CD4-positive, alpha-beta T cell treated with Interleukin-12 subunit alpha and Interleukin-12 subunit beta, for 1 hour (primary cell): ENCODE data around the gene SPINK2.

ENCODE experiments used
- DNase-seq: peaks from one replicate; pipeline ENCODE4 v3.0.0-alpha.2; 2020

Gene SPINK2, protein sequence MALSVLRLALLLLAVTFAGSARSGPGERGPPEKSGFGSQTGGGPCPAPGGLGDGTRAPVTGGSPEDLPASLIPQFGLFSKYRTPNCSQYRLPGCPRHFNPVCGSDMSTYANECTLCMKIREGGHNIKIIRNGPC

DNA sequence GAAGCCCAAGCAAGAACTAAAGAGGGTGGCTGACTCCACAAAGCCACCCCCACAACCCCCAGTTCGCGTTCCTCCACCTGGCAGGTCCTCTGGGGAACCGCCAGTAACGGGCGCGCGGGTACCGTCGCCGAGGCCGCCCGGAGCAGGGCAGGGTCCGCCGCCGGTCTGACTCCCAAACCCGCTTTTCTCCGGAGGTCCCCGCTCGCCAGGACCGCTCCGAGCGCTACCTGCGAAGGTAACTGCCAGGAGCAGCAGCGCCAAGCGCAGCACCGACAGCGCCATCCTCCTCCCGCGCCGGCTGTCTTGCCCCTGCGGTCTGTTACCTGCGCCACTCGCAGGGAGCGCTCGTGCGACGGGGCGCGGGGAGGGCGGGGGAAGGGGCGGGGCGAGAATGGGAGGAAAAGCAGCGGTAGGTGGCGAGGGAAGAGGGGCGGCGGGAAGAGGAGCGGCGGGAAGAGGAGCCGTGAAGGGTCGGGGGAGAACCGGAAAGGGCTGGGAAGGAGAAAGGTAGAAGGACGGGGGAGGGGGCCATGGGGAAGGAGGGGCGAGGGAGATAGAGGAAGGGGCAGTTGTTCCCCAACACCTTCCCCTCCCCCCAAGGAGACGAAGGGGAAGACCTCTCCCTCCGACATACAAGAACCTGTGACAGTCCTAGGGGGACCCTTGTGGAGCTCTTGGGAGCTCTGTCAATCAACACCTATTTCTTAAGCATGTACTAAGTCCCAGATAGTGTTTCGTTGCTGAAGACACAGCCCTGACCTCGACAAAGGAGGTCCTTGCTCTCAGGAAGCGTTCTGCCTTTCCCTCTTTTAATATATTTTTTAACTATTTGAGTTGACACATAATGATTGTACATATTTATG is at the start of gene SPINK2:
Gene SPINK2, minus strand, starts transcription at position 321 of the 863 bp plus-strand sequence. Its CDS starts 39 bp downstream, at position 282.
- peak; percentile 70 for DNase-seq

DNA sequence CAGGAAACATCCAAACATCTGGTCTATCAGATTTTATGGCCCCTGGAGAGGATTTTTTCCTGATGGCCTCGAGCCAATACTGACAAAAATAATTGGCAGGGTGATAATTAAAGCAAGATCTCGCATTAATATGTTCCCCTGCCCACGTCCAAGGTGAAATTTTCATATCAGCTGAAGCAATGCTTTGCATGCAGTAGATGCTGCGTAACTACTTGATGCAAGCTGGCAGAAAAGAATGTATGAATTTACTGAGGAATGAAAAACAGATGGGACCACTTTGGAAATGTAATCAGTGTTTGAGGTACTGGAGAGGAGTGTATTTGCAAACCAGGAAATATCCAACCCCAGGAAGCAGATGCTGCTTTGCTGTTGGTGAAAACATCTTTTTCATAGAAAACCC is 49.4 kb upstream of the SPINK2 start:
- DNase-seq = no peak

DNA sequence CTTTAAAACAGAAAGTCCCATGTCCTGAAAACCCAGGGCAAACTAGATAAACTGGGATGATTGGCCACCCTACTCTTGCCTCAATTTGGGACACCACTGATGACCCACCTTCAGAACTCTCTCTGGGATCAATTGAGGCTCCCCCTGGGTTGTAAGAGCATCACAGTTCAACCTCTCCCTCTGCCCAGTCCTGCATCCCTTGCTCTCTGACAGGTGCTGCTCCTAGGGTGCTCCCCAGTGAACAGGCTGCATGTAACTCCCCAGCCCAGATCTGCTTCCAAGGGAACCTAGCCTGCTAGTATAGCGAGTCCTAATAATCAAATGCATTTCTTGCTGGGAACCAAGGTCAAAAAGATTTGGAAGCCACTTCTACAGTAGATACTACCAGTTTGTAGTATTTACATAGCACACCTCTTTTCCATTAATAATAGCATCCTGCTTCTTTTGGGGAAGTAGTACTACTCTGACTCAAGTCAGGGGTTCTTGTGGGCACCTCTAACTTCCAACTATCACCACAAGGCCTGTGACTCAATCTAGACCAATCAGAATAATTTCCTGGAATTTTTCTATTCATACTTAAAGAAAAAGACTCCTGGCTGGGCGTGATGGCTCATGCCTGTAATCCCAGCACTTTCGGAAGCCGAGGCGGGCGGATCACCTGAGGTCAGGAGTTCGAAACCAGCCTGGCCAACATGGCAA is 42.1 kb upstream of the SPINK2 start:
- DNase-seq = no peak

DNA sequence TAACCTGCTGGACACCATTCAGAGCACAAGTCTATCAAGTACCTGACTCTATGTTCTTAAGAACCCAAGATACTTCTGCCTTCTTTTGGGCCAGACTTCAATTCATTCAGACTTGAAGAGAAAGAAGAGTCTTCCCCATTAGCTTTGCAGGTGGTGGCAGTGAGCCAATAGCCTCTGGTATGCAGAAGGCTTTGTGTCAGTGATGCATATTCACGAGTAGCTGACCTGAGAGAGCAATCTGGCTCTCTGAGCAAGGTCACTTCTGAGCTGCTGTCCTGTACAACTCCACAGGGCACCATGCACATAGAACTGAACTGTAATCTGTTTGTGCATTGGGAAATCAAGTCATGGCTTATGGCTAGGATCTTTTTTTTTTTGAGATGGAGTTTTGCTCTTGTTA is 39.9 kb upstream of the SPINK2 start:
- DNase-seq = no peak

DNA sequence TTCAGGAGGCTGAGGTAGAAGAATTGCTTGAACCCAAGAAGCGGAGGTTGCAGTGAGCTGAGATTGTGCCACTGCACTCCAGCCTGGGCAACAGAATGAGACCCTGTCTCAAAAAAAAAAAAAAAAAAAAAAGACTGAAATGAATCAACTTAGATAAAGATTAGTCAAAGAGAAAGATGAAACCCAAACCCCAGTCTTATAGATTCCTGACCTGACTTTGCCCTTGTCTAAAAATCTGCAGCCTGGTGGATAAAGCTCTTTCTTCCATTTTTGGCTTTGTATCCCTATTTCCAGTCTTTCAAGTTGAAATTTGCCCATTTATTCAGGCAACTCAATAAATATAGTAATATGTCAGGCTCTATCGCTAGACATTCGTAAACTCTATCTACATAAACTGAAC is 39.3 kb upstream of the SPINK2 start:
- no peak for DNase-seq

DNA sequence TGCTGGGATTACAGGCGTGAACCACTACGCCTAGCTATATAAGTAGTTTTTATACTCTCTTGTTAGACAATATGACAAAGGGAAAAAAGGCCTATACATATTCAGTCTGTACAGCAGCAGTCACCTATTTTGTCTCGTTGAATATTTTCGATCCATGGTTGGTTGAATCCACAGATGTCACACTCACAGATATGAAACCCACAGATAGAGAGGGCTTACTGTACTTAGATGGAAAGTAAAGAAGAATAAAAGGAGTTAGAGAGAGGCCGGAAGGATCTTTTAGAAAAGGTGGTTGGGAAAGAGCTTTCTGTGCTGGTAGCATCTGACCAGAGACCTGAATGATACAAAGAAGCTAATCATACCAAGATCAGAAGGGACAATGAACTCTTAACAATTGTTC is 38.3 kb upstream of the SPINK2 start:
- no peak for DNase-seq

DNA sequence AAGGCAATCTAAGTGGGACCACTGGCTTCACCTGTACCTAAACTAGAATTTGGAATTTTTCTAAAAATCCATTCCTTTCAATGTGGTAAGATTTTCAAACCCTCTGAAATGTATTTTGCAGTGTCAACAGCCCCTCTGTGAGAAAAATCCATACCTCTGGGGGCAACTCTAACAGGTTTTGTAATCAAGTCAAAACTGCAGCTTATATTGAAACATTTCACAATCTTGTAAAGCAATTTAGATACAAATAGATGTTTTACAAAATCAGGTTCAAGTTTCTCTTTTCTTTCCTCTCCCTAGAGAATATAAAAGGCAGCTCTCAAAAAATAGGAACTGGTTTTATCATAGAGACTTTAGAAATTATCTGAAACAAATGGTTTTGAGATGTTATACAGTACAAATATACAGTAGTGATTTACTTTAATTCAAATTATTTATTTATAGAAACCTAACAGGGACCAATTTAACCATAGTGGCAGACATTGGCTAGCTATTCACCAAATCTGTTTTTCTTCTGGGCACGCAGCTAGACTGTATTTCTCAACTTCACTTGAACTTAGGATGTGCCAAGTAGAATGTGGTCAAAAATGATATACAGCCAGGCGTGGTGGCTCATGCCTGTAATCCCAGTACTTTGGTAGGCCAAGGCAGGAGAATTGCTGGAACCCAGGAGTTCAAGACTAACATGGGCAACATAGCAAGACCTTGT is 36.3 kb upstream of the SPINK2 start:
- DNase-seq = no peak

DNA sequence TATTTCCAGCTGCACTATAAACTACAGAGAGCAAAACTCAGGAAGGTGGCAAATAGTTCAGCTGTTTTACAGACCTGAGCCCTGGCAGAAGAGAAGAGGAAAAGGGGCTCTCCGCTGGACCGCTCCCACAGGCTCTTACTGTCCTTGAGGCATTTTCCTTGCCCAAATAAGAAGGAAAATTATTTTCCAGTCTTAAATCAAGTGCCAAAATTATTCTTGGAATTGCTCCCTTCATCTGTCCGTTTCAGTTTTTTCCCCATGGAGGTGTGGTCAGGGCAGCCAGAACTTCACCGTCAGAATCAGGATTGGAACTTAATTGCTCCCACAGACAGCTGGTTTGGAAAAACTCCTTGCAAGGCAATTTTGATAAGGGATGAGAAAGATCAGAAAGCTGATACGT is 35.2 kb upstream of the SPINK2 start:
- no peak for DNase-seq

DNA sequence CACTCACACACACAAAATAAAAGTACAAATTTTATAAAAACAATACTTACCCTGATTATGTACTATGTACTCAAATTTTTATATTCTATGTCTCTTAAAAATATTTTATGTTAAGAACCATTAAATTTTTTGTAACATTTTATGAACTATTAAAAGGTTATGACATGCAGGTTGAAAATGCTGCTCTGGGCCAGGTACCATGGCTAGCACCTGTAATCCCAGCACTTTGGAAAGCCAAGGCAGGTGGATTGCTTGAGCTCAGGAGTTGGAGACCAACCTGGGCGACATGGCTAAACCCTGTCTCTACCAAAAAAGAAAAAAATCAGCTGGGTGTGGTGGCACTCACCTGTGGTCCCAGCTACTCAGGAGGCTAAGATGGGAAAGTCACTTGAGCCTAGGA is 29.4 kb upstream of the SPINK2 start:
- DNase-seq = no peak

DNA sequence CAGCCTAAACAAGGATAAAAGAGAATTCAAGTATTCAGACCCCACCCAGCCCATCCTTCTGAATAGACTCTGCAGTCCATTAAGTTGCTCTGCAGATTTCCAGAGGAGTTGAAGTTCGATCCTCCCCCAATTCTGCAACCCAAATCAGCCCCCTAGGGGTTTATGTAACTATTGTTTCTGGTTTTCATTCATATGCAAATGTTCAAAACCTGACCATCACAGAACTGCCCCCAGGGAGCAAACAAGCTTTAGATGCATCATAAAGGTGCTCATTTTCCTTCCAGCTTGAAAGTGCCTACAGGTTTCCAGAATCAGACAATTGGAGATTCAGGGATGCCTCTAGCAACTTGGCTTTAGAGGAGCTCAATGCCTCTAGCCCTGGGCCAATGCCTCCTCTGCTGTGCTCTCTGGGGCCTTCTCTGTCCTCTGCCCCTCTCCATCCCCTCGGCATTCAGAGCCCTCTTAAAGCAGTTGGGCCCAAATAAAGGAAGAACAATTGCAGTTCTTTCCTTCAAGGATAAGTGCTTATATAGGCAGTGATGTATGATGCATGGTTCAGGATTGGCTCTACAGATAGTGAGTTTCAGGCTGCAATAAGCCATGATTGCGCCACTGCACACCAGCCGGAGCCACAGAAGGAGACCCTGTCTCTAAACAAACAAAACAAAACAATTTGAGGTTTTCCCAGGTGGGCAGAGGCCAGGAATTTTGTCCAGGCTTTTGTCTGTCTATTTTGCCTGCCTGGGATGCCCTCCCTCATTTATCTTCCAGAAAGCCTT is 23.5 kb upstream of the SPINK2 start:
- DNase-seq = no peak

DNA sequence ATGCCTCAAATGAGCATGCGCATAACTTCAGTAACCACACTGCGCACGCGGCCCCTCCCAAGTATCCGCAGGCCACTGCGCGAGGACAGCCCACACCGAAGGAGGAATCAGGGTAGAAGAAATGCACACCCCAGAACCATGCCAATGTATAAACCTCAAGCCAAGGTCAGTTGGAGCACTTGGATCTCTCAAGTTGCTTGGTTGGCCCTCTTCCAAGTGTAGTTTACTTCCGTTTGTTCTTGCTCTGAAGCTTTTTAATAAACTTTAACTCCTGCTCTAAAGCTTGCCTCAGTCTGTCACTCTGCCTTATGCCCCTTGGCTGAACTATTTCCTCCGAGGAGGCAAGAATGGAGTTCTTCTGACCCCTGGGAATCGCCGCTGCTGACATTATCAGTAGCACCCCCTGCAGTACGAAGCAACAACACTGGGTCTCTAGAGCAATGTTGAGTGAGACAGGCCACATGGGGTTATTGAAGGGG is 22.0 kb upstream of the SPINK2 start:
- no peak for DNase-seq

DNA sequence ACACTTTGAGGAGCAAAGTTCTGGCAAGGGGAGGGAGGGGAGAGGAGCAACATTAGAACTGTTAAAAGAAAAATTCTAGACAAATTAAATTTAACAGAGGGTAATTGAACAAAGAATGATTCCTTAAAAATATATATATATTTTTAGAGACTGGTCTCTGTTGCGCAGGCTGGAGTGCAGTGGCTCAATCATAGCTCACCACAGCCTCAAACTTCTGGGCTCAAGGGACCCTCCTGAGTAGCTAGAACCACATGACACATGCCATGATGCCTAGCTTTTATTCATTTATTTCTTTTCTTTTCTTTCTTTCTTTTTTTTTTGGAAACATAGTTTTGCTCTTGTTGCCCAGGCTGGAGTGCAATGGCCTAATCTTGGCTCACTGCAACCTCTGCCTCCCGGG is 19.1 kb upstream of the SPINK2 start:
- no peak for DNase-seq

DNA sequence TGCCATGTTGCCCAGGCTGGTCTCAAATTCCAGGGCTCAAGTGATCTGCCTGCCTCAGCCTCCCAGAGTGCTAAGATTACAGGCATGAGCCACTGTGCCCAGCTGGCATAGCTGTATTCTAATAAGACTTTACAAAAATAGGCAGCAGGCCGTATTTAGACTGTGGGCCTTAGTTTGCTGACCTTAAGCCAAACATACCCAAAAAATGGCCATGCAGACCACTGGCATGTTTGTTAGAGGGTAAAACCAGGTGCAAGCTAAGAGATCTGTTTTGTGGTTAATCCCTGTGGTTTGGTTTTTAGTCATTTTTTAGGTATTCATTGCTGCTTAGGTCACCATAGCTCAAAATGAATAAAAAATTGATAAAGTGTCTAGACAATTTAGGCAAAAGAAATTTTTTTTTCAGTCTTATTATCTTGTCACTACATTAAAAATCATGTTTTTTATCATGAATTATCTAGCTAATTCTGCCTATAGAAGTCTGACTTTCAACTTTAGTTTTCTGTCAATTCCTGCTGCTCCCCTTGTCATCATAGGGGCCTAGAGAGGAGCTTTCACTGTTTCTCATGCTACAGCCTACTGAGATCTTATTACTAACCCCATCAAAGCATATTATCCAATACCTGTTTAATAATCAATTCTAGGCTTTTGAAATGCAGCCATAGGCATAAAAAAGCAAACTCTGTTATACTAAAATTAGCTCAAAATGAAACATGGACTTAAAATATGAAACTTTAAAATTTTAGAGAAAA is 7.5 kb upstream of the SPINK2 start:
- DNase-seq = no peak

DNA sequence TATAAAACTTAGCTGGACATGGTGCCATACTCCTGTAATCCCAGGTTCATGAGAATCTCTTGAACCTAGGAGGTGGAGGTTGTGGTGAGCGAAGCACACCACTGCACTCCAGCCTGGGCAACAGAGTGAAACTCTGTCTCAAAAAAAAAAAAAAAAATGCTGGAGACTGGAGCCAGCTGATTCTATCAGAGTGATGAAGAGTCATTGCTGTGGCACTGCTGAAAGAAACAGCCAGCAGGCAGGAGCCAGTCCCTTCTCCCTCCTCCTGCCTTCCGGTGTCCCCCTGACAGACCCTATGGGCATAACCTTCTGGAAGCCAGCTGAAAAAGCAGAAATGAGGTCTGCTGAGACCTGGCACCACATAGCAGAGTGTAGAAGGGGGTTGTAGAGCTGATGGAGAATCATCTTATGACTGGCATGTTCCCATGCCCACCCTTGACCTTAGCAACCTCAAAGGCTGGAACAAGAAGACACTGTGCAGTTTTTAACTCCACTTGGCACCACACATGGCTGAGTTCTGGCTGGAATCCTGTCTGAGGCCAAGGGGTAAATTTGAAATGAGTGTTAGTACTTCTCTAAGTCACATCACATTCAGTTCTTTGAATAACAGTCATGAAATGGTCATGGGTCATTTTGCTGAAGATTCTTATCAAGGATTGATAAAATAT is 2.6 kb upstream of the SPINK2 start:
- DNase-seq = no peak

DNA sequence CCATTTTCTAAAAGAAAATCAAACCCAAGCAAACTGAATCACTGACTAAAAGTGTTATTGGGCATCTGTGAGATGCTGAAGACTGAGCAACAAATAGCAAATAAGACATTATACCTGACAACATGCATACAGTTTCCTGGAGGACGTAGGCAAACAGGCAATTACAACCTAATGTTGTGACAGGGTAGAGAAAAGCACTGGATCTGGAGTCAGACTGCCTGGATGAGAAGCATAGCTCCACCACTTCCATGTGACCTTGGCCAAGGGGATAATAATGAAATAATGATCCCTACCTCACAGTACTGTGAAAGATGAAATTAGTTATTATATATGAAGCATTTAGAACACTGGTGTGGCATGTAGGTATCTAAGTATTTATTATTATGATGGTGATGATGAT is 2.7 kb downstream of the SPINK2 start:
- no peak for DNase-seq

DNA sequence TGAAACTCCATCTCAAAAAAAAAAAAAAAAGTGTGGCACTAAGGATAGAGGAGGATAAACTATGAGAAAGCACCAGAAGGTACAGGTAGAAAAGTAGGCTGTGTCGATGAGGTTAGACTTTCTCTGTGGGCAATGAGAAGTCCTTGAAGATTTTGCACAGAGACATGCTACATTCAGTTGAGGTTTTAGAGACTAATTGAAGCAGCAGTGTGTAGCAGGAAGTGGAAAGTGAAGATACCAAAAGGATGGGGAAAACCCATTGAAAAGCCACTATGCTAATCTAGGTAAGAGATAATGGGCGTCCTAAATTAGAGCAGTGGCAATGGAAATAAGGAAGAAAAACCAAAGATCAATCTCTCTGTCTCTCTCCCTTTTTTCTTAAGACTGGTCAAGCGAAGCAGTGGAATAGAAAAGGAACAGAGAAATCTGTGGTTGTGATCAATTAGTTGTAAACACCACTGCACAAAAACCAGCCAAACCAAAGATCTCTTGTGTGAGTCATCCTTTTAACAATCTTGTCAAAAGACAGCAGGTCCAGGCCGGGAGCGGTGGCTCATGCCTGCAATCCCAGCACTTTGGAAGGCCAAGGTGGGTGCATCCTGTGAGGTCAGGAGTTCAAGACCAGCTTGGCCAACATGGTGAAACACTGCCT is 3.5 kb downstream of the SPINK2 start:
- DNase-seq = peak; percentile 24

DNA sequence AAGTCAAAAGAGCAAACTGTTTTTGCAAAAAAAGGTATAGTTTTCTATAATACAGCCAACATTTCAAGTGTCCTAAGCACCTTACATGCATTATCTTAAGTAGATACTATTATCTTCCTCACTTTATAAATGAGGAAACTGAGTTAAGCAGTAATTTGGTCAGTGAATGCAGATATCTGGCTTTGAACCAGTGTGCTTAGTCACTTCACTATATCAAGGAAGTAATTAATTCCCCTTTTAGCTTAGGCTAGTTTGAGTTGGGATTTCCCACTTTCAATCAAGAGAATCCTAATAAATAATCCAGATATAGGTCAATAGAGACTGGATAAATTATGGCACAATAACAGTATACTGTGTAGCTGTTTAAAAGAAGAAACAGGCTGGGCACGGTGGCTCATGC is 14.8 kb downstream of the SPINK2 start:
- DNase-seq = no peak

DNA sequence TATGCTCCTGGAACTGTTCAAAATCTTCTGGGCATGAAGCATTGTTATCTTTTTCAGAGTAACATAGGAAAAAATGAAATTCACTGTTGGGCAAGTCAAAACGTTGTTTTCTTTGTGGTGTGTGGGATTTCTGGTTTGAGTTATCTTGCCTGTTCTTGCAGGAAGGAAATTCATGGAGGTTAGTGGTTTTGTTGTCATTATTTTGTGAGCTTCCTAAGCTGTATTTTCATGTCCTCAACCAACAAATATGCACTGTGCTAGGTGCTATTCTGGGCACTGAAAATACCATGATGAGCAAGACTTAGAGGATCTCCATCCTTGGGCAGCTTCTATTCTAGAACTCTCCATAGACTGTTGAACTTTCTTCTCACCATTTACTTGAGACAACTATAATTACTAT is 16.9 kb downstream of the SPINK2 start:
- no peak for DNase-seq

DNA sequence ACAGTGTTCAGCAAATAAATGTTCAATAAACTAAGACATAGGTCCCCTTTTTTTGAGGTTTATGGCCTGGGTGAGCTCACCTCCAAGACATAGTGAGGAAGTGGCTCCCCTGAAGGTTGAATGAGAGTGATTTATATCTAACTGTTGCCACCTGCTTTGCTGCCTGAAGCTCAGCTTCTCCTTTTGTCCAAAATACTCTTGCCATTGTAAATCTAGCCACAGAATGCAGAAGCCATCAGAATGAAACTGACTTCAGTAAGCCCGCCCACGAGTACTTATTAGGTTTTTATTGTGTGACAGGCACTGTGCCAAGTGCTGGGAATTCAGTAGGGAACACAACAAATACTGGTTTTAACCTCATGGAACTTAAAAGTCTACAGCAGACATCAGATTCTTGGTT is 18.0 kb downstream of the SPINK2 start:
- DNase-seq = no peak
